AG04449 (cell line): Measurements from ENCODE around the gene TRABD2A.

Source experiments
- CTCF ChIA-PET: fragments of 350-600 bp; formaldehyde crosslinking; extraction: SDS; loops from one replicate; lab custom pipeline; 2021; ENCODE audit warnings: antibody characterized with exemption; lab: Yijun Ruan, JAX
- POLR2A ChIA-PET: fragments of 400-600, 350-600 bp; formaldehyde crosslinking; extraction: SDS; loops from one replicate; lab custom pipeline; 2020; ENCODE audit warnings: antibody characterized with exemption, inconsistent platforms; lab: Yijun Ruan, JAX
- DNase-seq: peaks from one replicate; pipeline ENCODE4 v3.0.0-alpha.2; 2010; ENCODE audit warnings: low read depth, low spot score
- H3K4me3 ChIP-seq: 2 replicates; pipeline ENCODE4 v1.5.1; 2011; ENCODE audit warnings: low read depth, mild to moderate bottlenecking, control low read depth, low read length
- TF ChIP-seq, protein P1 (sequence below): IDR thresholded peaks from one replicate; pipeline ENCODE4 v1.5.1; 2011; ENCODE audit warnings: mild to moderate bottlenecking, moderate library complexity, low read length, control low read depth, inconsistent platforms; ENCODE audit not compliant: insufficient read depth; ENCODE audit errors: missing control alignments

Gene TRABD2A

DNA sequence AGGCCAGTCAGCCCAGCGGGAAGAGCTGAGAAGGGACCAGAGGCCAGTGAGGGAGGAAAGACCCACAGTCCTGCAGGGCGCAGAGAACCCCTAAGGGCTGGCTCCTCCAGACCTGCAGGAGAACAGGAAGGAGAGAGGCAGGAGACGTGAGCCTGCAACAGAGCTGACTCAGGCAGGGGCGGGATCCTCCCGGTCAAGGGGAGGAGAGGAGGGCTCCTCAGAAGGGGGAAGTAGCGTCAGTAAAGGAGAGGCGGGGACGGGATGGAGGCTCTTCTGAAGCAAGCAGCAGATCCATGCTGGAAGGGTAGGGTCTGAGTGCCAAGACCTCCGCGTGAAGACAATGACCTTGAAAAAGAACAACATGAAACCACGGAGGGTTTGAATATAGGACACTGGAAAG is 50.8 kb downstream of the TRABD2A start:
- DNase-seq = no peak
- H3K4me3 ChIP-seq = no peak overlapping the region
- TF ChIP-seq, protein P1, sequence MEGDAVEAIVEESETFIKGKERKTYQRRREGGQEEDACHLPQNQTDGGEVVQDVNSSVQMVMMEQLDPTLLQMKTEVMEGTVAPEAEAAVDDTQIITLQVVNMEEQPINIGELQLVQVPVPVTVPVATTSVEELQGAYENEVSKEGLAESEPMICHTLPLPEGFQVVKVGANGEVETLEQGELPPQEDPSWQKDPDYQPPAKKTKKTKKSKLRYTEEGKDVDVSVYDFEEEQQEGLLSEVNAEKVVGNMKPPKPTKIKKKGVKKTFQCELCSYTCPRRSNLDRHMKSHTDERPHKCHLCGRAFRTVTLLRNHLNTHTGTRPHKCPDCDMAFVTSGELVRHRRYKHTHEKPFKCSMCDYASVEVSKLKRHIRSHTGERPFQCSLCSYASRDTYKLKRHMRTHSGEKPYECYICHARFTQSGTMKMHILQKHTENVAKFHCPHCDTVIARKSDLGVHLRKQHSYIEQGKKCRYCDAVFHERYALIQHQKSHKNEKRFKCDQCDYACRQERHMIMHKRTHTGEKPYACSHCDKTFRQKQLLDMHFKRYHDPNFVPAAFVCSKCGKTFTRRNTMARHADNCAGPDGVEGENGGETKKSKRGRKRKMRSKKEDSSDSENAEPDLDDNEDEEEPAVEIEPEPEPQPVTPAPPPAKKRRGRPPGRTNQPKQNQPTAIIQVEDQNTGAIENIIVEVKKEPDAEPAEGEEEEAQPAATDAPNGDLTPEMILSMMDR = no peak
- ChIA-PET CTCF (no interaction called here), POLR2A (no interaction called here)

DNA sequence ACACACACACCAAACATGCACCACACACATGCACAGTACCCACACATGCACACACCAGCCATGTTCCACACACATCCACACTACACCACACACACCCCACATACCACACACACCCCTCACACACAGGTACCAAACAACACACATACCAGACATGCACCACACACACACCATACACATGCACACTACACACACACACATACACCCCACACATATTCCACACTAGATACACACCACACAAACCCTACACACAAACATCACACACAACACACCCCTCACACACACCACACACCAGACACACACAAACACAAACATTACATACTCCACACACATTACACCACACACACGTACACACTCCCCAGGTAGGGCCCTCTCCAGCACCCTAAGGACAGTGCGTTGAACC is 51.2 kb downstream of the TRABD2A start:
- TF ChIP-seq, protein P1 = no peak
- CTCF ChIA-PET = no interaction called here
- POLR2A ChIA-PET = no interaction called here
- H3K4me3 ChIP-seq = no peak overlapping the region
- DNase-seq = no peak

DNA sequence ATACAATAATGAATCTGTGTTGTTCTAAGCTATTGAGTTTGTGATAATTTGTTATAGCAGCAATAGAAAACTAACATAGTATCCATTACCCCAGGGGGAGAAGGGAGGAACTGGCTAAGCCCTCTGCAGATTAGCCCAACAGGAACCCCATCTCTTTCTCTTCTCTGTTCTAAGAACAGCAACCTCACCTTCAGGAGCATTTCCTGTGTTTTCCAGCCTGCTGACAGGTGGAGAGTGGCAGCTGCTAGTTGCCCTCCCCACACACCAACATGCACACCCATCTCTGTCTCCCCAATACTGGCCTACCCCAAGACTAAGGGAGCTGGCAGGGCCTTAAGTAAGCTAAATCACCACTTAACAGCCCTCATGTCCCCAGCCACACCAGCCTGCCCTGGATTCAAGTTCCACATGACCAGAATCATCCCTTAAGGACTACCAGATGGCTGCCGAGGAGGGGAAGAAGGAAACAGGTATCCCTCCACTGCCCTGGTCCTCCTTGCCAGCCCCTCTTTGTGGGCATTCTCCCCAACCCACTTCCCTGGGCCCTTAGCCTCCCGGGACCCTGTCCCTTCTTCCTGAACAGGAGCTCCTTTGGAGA is 52.8 kb downstream of the TRABD2A start:
- CTCF ChIA-PET = interaction anchor here (1.1 kb wide), 1 partner anchor 10 kb away, joined by 3 read pairs; no protein-coding TSS in a partner anchor
- no peak overlapping the region for H3K4me3 ChIP-seq
- POLR2A ChIA-PET = no interaction called here

GRCh38 chr2:84823788-84824187 is 57.1 kb downstream of the TRABD2A start:
- ChIA-PET POLR2A (no interaction called here), CTCF (no interaction called here)

More for the DNA sequence above, 52.8 kb downstream of the TRABD2A start:
- DNase-seq = no peak
- TF ChIP-seq, protein P1 = no peak

GRCh38 chr2:84823229-84823628 is 57.7 kb downstream of the TRABD2A start:
- CTCF ChIA-PET = no interaction called here
- TF ChIP-seq, protein P1 = no peak
- POLR2A ChIA-PET = no interaction called here

More at GRCh38 chr2:84823788-84824187, 57.1 kb downstream of the TRABD2A start:
- TF ChIP-seq, protein P1 = no peak
- H3K4me3 ChIP-seq = no peak overlapping the region
- no peak for DNase-seq

DNA sequence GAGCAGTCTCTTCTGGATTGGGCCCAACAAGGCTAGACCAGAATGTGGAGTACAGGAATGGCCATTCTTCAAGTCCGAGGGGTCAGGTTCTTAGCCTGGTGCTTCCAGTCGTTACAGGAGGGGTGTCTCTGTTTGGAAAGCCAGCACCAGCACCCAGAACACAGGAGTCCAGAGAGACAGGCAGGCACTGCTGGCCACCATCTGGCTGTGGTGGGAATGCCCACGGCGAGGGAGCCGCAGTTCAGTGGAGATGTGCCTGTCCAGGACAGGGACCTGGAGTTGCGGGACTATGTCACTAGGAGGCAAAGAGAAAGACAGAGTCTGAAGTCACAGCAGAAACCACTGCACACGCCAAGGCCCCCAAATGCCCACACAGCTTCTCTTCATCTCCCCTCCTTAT is 59.1 kb downstream of the TRABD2A start:
- no peak overlapping the region for H3K4me3 ChIP-seq
- TF ChIP-seq, protein P1 = no peak
- ChIA-PET POLR2A (no interaction called here), CTCF (no interaction called here)
- DNase-seq = no peak

More at GRCh38 chr2:84823229-84823628, 57.7 kb downstream of the TRABD2A start:
- no peak for DNase-seq
- no peak overlapping the region for H3K4me3 ChIP-seq
